ENCODE data around the gene TRIM65.

The TRIM65 gene, protein sequence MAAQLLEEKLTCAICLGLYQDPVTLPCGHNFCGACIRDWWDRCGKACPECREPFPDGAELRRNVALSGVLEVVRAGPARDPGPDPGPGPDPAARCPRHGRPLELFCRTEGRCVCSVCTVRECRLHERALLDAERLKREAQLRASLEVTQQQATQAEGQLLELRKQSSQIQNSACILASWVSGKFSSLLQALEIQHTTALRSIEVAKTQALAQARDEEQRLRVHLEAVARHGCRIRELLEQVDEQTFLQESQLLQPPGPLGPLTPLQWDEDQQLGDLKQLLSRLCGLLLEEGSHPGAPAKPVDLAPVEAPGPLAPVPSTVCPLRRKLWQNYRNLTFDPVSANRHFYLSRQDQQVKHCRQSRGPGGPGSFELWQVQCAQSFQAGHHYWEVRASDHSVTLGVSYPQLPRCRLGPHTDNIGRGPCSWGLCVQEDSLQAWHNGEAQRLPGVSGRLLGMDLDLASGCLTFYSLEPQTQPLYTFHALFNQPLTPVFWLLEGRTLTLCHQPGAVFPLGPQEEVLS

DNA sequence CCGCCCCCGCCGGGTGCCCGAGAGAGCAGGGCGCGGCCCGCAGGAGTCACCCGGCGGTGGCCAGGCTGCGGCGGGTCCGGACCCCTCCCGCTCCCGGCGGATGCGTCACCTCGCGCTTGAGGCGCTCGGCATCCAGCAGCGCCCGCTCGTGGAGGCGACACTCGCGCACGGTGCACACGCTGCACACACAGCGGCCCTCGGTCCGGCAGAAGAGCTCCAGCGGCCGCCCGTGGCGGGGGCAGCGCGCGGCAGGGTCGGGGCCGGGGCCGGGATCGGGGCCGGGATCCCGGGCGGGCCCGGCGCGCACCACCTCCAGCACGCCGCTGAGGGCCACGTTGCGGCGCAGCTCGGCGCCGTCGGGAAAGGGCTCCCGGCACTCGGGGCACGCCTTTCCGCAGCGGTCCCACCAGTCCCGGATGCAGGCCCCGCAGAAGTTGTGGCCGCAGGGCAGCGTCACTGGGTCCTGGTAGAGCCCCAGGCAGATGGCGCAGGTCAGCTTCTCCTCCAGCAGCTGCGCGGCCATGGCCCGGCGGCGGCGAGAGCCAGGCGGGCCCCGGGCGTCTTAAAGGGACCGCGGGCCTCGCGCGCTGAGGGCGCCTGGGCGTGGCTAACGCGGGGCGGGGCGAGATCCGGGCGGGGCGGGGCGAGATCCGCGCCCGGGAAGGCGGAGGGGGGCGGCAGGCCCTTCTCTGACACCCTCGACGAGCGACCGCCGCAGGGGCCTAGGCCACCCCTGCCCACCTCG is at the start of gene TRIM65:
Gene TRIM65, minus strand, starts transcription at position 537 of the 745 bp plus-strand sequence. Its CDS starts 14 bp downstream, at position 523.
- H3K27ac ChIP-seq: peak within 1 kb of the TSS; percentile 96
- TF ChIP-seq, protein P1, sequence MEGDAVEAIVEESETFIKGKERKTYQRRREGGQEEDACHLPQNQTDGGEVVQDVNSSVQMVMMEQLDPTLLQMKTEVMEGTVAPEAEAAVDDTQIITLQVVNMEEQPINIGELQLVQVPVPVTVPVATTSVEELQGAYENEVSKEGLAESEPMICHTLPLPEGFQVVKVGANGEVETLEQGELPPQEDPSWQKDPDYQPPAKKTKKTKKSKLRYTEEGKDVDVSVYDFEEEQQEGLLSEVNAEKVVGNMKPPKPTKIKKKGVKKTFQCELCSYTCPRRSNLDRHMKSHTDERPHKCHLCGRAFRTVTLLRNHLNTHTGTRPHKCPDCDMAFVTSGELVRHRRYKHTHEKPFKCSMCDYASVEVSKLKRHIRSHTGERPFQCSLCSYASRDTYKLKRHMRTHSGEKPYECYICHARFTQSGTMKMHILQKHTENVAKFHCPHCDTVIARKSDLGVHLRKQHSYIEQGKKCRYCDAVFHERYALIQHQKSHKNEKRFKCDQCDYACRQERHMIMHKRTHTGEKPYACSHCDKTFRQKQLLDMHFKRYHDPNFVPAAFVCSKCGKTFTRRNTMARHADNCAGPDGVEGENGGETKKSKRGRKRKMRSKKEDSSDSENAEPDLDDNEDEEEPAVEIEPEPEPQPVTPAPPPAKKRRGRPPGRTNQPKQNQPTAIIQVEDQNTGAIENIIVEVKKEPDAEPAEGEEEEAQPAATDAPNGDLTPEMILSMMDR (conservative IDR thresholded peaks at IDR 0.05): peak; percentile 57

DNA sequence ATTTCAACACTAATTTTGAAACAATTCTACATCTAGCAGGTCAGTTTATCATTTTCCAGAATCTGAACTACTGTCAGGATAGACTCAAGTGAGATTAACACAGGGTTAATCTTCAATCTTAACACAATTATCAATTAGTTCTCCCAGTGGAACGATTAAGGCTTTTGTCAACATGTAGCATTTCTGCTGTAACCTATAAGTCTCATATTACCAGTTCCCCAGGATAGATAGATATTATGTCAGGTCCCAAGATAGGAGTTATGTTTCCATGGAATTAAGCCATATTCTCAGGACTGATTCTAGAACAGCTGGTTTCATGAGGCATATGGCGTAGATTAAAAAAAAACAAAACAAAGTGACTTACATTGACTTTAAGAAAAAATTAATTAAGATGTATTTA is 48.5 kb upstream of the TRIM65 start:
- peak overlapping the region; percentile 1; the same call in 1 of the 2 replicates for H3K27ac ChIP-seq
- TF ChIP-seq, protein P1 (conservative IDR thresholded peaks at IDR 0.05): no peak

DNA sequence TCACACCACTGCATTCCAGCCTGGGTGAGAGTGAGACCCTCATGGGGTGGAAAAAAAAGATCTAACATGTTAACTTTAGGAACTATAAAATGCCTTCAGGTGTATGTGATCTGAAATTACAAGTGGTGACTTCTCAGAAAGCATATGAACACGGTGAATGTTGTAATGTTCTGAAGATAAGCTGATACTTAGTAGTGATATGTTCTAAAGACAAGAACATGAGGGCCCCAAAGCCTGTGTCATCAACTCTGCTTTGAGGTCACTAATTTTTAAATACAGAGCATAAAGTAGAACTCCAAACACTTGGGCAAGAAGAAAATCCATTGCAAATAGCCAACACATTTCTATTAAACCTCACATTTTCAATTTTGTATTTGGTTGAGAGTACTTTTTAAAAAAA is 46.7 kb upstream of the TRIM65 start:
- TF ChIP-seq, protein P1 (conservative IDR thresholded peaks at IDR 0.05): no peak
- no peak overlapping the region for H3K27ac ChIP-seq

DNA sequence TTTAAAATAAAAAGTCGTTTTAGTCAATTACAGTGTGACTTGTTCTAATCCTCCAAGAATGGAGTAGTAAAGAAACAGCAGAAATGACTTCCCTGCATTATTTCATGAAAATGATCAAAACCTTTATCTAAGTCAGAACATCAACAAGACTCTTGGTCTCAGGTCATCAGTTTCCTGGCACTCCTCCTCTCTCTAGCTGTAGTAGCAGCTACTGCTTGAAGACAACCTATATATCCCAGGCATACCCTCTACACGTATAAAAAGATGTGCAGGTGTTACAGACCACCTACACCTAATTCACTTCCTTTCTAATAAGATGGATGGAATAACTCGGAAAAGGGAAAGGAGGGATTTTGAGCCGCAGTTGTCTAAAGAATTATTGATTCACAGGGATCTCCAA is 45.7 kb upstream of the TRIM65 start:
- TF ChIP-seq, protein P1 (conservative IDR thresholded peaks at IDR 0.05): no peak
- H3K27ac ChIP-seq: no peak overlapping the region

DNA sequence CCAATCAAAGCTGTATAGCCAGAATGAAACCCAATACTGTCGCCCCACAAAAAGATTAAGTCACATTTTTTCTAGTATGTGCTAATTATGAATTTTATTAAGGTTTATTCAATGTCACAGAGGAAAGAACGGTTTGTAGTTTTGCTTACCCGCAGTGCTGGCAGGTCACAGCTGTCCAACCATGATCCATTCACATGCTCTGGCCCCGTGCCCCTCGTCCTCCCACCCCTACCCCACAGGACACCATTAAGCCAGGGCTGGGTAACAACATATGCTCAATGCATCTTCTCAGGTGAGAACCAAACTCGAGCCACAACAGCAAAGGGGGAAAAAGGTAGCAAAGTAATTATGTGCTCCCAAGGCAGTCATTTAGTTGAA is 44.7 kb upstream of the TRIM65 start:
- H3K27ac ChIP-seq: peak overlapping the region; percentile 77
- TF ChIP-seq, protein P1 (conservative IDR thresholded peaks at IDR 0.05): 0 out of 2 replicates have a peak, but pooled peaks have one; percentile 1

DNA sequence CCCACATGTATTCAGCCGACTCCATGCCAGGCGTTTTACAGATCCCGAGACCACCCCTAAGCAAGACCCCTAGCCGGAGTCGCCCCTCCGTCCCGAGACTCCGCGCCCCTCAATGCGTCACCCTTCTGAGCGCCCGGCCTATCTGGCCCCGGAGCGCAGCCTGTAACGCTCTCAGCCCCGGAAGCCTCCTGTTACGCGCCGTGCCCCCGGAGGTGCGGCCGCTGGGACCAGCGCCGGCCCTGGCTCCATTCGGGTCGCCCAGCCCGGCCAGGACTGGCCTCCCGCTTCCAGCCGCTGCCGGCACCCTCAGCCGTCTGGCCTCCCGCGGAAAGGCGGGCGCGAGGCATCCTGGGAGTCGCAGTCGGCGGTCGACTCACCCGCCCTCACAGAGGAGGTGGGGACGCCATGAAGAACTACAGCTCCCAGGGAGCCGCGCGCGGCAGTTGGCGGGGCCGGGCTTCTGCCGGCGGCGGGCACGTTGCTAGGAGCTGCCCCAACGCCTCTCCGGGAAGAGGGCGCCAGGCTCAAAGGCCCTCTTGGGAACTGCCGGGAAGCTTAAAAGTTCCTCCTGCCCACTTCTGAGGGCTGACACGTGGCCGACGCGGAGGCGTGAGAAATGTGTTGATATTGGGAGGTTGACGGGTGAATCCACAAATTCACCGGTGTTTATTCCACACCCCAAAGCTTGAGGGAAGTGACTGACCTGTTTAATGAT is 44.1 kb upstream of the TRIM65 start, which contains the start of gene FBF1:
Gene FBF1, minus strand, starts transcription at position 316 of the 715 bp plus-strand sequence. CDS start 2,893 bp downstream, outside the sequence.
- peak within 1 kb of the TSS; percentile 77 for H3K27ac ChIP-seq

More for the DNA sequence above, 44.1 kb upstream of the TRIM65 start, which contains the start of gene FBF1:
- TF ChIP-seq, protein P1 (conservative IDR thresholded peaks at IDR 0.05): 0 out of 2 replicates have a peak, but pooled peaks have one; percentile 13

All from VCaP (cell line).